ENCODE data around the gene IL15RA. TPM values are rescaled to one million over a fixed set of nuclear protein-coding genes. Genes with fewer than 3 reads are reported as not detected.

Gene IL15RA
- total and polyA plus RNA-seq, 4 experiments from 2014 or later = 11.1 to 20.0 (median 16.1) TPM

DNA sequence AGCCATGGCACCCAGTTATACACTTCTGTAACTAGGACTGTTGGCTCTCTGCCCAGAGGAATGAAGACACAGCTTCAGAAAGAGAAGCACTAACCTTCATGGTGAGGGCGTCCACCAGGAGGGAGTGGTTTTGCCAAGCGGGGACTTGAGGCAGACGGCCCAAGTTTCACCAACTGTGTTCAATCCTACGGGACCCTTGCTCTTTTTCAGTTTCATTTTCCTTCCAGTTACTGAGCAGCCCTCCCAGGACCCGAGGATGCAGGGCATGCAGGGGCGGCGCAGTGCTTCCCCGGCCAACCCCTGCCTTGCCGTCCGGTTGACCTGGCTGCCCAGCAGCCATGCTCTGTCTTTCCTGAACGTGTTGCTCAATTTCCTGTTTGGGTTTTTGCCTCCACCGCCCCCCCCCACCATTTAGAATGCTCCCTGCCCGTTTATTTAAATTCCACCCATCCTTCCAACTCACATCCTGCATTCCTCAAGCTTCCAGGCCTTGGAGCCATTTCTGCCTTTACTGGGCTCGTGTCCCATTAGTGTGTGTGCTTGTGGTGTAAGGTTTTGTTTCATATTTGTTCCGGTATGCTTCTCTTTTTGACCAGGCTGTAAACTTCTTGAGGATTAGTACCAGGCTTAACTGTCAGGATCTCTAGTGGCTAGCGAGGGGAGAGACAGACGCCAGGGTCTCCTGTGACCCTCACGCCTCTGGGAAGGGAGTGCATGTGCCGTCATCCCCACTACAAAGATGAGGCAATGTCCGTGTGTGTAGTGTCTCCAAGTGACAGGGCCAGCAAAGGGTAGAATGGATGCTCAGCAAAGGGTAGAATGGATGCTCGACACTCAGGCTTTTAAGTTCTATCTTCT, 31.6 kb downstream of the IL15RA start:
- DNase-seq = no peak
- peak overlapping the region in 6 of 8 donors; percentile 21 to 84 (median 66) for H3K4me3 Mint-ChIP-seq
- no peaks in the 10 kb centered on the region for H3K27me3 Mint-ChIP-seq
- POLR2A ChIA-PET (ENCODE audit: partially characterized antibody) = no interaction called here
- Histone ChIP-seq H3K27me3 (ENCODE audit: insufficient read depth, low read length) (no peaks in the 10 kb centered on the region), H3K4me3 (ENCODE audit: low read length in 2 of 2) (no peak overlapping the region), H3K27ac (ENCODE audit: low read depth, low read length) (no peak overlapping the region), H3K4me1 (ENCODE audit: insufficient read depth, low read length) (no peaks in the 10 kb centered on the region), H3K9me3 (ENCODE audit: control insufficient read depth in 1 of 2, low read length in 2 of 2) (no peaks in the 10 kb centered on the region), H3K36me3 (ENCODE audit: insufficient read depth, low read length) (no peaks in the 10 kb centered on the region)
- CTCF ChIA-PET (ENCODE audit: partially characterized antibody) = no interaction called here
- no peaks in the 10 kb centered on the region for H3K9me3 Mint-ChIP-seq
- peak overlapping the region in 4 of 7 donors; percentile 15 to 67 (median 46) for H3K27ac Mint-ChIP-seq
- peaks cover 3 to 4% of the 10 kb centered on the region in 2 donors for H3K36me3 Mint-ChIP-seq
- intact Hi-C loops (cut with micrococcal nuclease) = no loop called here
- peaks cover 2 to 17% (median 7%) of the 10 kb centered on the region in 4 donors for H3K4me1 Mint-ChIP-seq

DNA sequence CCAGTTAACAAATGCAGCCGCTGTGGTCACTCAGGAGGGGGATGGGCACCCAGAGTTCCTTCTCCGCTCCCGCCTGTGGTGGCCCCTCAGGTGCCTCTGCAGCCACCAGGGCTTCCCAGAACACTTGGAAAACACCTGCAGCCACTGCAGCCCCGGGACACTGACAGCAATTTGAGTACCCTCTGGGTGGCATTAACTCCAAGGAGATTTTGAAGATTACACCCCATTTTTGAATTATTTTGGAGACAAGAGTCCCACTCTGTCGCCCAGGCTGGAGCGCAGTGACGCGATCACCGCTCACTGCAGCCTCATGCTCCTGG, 32.2 kb downstream of the IL15RA start:
- H3K27me3 ChIP-seq (ENCODE audit: insufficient read depth, low read length) = no peaks in the 10 kb centered on the region
- H3K4me1 ChIP-seq (ENCODE audit: insufficient read depth, low read length) = no peaks in the 10 kb centered on the region
- H3K36me3 ChIP-seq (ENCODE audit: insufficient read depth, low read length) = no peaks in the 10 kb centered on the region
- POLR2A ChIA-PET (ENCODE audit: partially characterized antibody) = no interaction called here
- Mint-ChIP-seq H3K27ac (no peak overlapping the region), H3K27me3 (no peaks in the 10 kb centered on the region), H3K9me3 (no peaks in the 10 kb centered on the region), H3K36me3 (peaks cover 3 to 4% of the 10 kb centered on the region in 2 donors), H3K4me1 (peaks cover 2 to 17% (median 7%) of the 10 kb centered on the region in 4 donors), H3K4me3 (no peak overlapping the region)
- no peak overlapping the region for H3K4me3 ChIP-seq (ENCODE audit: low read length in 2 of 2)
- DNase-seq = no peak
- H3K9me3 ChIP-seq (ENCODE audit: control insufficient read depth in 1 of 2, low read length in 2 of 2) = no peaks in the 10 kb centered on the region
- CTCF ChIA-PET (ENCODE audit: partially characterized antibody) = no interaction called here
- H3K27ac ChIP-seq (ENCODE audit: low read depth, low read length) = no peak overlapping the region
- intact Hi-C loops (cut with micrococcal nuclease) = no loop called here

- H3K9me3 Mint-ChIP-seq = no peaks in the 10 kb centered on the region
- intact Hi-C loops (cut with micrococcal nuclease) = no loop called here
- Histone ChIP-seq H3K9me3 (ENCODE audit: control insufficient read depth in 1 of 2, low read length in 2 of 2) (no peaks in the 10 kb centered on the region), H3K27ac (ENCODE audit: low read depth, low read length) (no peak overlapping the region), H3K4me1 (ENCODE audit: insufficient read depth, low read length) (no peaks in the 10 kb centered on the region), H3K4me3 (ENCODE audit: low read length in 2 of 2) (no peak overlapping the region), H3K27me3 (ENCODE audit: insufficient read depth, low read length) (no peaks in the 10 kb centered on the region), H3K36me3 (ENCODE audit: insufficient read depth, low read length) (no peaks in the 10 kb centered on the region)
- H3K4me1 Mint-ChIP-seq = peaks cover 2 to 17% (median 7%) of the 10 kb centered on the region in 4 donors
- DNase-seq = no peak
- peaks cover 3 to 4% of the 10 kb centered on the region in 2 donors for H3K36me3 Mint-ChIP-seq
- no peak overlapping the region for H3K4me3 Mint-ChIP-seq
- ChIA-PET CTCF (ENCODE audit: partially characterized antibody) (no interaction called here), POLR2A (ENCODE audit: partially characterized antibody) (no interaction called here)
- H3K27ac Mint-ChIP-seq = no peak overlapping the region
- H3K27me3 Mint-ChIP-seq = no peaks in the 10 kb centered on the region
Observed at GRCh38 chr10:5944389-5945189, 32.8 kb downstream of the IL15RA start.

DNA sequence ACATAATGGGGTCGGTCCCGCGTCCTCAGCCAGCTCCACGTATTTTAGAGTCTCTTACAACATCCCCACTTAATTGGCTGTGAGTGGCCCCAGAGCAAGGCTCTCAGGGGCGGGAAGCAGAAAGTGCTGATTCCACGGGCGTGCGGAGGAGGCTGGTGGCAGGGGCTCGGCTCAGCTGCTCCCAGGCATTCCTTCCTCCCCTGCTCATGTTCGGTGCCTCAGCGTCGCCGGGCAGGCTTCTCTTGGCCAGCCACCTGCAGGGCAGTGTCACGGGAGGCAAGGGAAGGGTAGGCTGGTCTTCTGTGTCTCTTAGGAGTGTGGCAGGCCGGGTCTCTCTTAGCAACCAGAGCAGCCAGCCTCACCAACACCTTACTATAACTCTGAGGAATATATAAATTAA, 33.8 kb downstream of the IL15RA start:
- Histone ChIP-seq H3K4me3 (ENCODE audit: low read length in 2 of 2) (no peak overlapping the region), H3K36me3 (ENCODE audit: insufficient read depth, low read length) (peaks cover 3% of the 10 kb centered on the region), H3K27me3 (ENCODE audit: insufficient read depth, low read length) (no peaks in the 10 kb centered on the region), H3K27ac (ENCODE audit: low read depth, low read length) (no peak overlapping the region), H3K4me1 (ENCODE audit: insufficient read depth, low read length) (no peaks in the 10 kb centered on the region), H3K9me3 (ENCODE audit: control insufficient read depth in 1 of 2, low read length in 2 of 2) (no peaks in the 10 kb centered on the region)
- intact Hi-C loops (cut with micrococcal nuclease) = no loop called here
- Mint-ChIP-seq H3K9me3 (no peaks in the 10 kb centered on the region), H3K36me3 (peaks cover 0 to 6% of the 10 kb centered on the region in 2 donors), H3K27me3 (no peaks in the 10 kb centered on the region), H3K4me3 (no peak overlapping the region), H3K27ac (no peak overlapping the region), H3K4me1 (peaks cover 2 to 11% (median 7%) of the 10 kb centered on the region in 4 donors)
- POLR2A ChIA-PET (ENCODE audit: partially characterized antibody) = no interaction called here
- DNase-seq = no peak
- CTCF ChIA-PET (ENCODE audit: partially characterized antibody) = no interaction called here

DNA sequence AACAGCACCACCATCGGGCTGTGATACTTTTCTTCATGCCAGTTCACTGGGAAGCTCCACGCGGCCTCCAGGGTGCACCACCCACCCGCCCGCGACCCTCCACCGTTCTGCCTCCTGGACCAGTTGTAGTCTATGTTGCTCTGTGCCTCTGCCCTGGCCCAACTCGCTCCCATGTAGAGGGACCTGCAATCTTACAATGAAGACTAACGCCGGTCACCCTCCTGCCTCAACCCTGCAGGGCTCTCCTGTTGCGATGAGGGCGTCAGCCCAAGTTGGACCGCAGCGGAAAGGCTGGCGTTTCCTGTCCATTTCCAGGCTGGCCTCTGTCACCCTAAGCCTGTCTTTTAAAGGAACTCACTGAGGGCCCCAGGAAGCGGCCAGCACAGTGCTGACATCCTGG, 34.9 kb downstream of the IL15RA start:
- no peak overlapping the region for H3K4me3 ChIP-seq (ENCODE audit: low read length in 2 of 2)
- H3K9me3 ChIP-seq (ENCODE audit: control insufficient read depth in 1 of 2, low read length in 2 of 2) = no peaks in the 10 kb centered on the region
- H3K36me3 ChIP-seq (ENCODE audit: insufficient read depth, low read length) = peaks cover 8% of the 10 kb centered on the region
- H3K27ac ChIP-seq (ENCODE audit: low read depth, low read length) = no peak overlapping the region
- ChIA-PET CTCF (ENCODE audit: partially characterized antibody) (interaction anchor here (1.3 kb wide), 1 partner anchor 108 kb away, joined by 3 read pairs; no protein-coding TSS in a partner anchor), POLR2A (ENCODE audit: partially characterized antibody) (no interaction called here)
- no peak for DNase-seq
- H3K27me3 ChIP-seq (ENCODE audit: insufficient read depth, low read length) = no peaks in the 10 kb centered on the region
- no peaks in the 10 kb centered on the region for H3K4me1 ChIP-seq (ENCODE audit: insufficient read depth, low read length)
- Mint-ChIP-seq H3K4me1 (peaks cover 2 to 11% (median 7%) of the 10 kb centered on the region in 4 donors), H3K27ac (no peak overlapping the region), H3K36me3 (peaks cover 9 to 11% of the 10 kb centered on the region in 2 donors), H3K4me3 (peak overlapping the region in 1 of 8 donors; percentile 10), H3K9me3 (no peaks in the 10 kb centered on the region), H3K27me3 (no peaks in the 10 kb centered on the region)
- intact Hi-C loops (cut with micrococcal nuclease) = no loop called here

DNA sequence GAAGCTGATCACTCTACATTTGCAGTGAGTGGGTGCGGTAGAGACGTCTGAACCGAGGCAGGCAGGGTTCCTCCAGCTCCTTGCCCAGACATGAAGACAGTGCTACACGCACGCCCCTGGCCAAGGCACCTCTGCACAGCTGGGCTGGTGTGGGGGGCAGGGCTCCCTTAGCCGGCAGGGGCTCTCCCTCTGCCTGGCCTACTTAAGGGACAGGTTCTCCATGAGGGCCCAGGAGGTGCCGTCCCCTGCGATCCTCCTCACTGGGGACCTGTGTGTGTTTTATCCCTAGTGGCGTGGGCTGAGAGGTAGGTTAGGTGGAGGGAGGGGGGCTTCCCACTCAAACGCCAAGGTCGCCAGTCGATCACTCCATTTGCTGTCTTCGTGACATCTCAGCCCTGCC, 35.3 kb downstream of the IL15RA start:
- H3K27me3 Mint-ChIP-seq = no peaks in the 10 kb centered on the region
- Histone ChIP-seq H3K27me3 (ENCODE audit: insufficient read depth, low read length) (no peaks in the 10 kb centered on the region), H3K9me3 (ENCODE audit: control insufficient read depth in 1 of 2, low read length in 2 of 2) (no peaks in the 10 kb centered on the region), H3K36me3 (ENCODE audit: insufficient read depth, low read length) (peaks cover 10% of the 10 kb centered on the region), H3K27ac (ENCODE audit: low read depth, low read length) (no peak overlapping the region), H3K4me3 (ENCODE audit: low read length in 2 of 2) (no peak overlapping the region), H3K4me1 (ENCODE audit: insufficient read depth, low read length) (no peaks in the 10 kb centered on the region)
- no peaks in the 10 kb centered on the region for H3K9me3 Mint-ChIP-seq
- H3K4me1 Mint-ChIP-seq = peaks cover 2 to 11% (median 7%) of the 10 kb centered on the region in 4 donors
- POLR2A ChIA-PET (ENCODE audit: partially characterized antibody) = no interaction called here
- H3K27ac Mint-ChIP-seq = no peak overlapping the region
- no peak for DNase-seq
- CTCF ChIA-PET (ENCODE audit: partially characterized antibody) = interaction anchor here (1.3 kb wide), 1 partner anchor 108 kb away, joined by 3 read pairs; no protein-coding TSS in a partner anchor
- intact Hi-C loops (cut with micrococcal nuclease) = no loop called here
- no peak overlapping the region for H3K4me3 Mint-ChIP-seq
- peaks cover 10 to 12% of the 10 kb centered on the region in 2 donors for H3K36me3 Mint-ChIP-seq

DNA sequence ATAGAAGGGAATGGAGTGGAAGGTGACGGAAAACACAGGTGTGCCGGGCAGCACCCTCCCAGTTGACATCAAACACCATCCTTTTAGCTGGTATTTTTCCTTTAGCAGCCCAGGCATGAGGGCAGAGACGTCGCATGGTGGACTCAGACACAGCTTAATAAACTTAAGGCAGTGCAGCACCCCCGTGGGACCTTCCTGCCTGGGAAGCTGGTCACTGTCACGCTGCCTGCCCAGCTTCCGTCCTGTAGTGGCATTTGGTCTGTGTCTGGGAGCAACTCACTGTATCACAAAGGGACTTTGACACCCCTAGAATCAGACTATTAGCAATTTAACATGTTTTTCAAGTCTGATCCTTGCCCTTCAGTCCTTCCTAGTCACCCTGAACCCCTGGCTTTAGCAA, 35.8 kb downstream of the IL15RA start:
- Histone ChIP-seq H3K9me3 (ENCODE audit: control insufficient read depth in 1 of 2, low read length in 2 of 2) (no peaks in the 10 kb centered on the region), H3K27ac (ENCODE audit: low read depth, low read length) (no peak overlapping the region), H3K27me3 (ENCODE audit: insufficient read depth, low read length) (no peaks in the 10 kb centered on the region), H3K36me3 (ENCODE audit: insufficient read depth, low read length) (peaks cover 14% of the 10 kb centered on the region), H3K4me3 (ENCODE audit: low read length in 2 of 2) (no peak overlapping the region), H3K4me1 (ENCODE audit: insufficient read depth, low read length) (no peaks in the 10 kb centered on the region)
- DNase-seq = no peak
- Mint-ChIP-seq H3K4me3 (no peak overlapping the region), H3K36me3 (peaks cover 13 to 15% of the 10 kb centered on the region in 2 donors), H3K27ac (no peak overlapping the region), H3K9me3 (no peaks in the 10 kb centered on the region), H3K4me1 (peaks cover 2 to 11% (median 7%) of the 10 kb centered on the region in 4 donors), H3K27me3 (no peaks in the 10 kb centered on the region)
- intact Hi-C loops (cut with micrococcal nuclease) = no loop called here
- POLR2A ChIA-PET (ENCODE audit: partially characterized antibody) = no interaction called here
- CTCF ChIA-PET (ENCODE audit: partially characterized antibody) = interaction anchor here (1.3 kb wide), 1 partner anchor 109 kb away, joined by 3 read pairs; no protein-coding TSS in a partner anchor
